Raji (cell line): ENCODE measurements around the gene LMO7.

Experiments
- POLR2A ChIP-seq: IDR thresholded peaks from 2 replicates; pipeline ENCODE4 v1.6.1; 2011; ENCODE audit warnings: low read depth, low read length, control low read depth; ENCODE audit not compliant: insufficient read depth

The LMO7 gene

DNA sequence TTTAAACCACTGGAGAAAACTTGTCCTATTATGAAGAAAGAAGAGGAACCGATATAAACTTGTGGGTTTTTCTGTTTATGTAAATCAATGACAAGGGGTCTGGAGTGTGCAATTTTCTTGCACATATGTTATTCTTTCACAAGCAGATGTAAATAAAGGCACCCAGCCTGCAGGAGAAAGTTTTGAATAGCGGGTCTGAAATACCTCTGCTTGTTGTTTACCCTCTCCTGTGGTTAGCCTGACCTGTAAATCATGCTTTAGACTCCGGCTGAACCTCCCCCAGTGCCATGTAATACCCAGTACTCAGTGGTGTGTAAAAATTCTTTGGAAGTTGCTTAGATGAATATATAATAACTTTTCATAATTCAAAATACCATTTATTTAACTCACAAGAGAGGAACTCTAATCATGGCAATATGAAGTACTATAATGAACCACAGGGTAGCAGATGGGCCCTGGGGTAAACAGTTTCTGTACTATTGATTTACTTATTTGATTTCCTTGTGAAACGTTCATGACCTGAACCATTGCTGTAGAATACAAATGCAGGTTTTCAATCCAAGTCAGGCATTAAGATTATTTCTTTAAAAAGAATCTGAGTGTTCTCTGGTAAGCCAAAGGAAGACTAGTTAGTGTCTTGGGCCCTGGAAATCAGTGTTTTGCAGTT, 245.1 kb downstream of the LMO7 start:
- no peak for TF ChIP-seq POLR2A

- no peak for TF ChIP-seq POLR2A
These were observed 246.1 kb downstream of the LMO7 start for GRCh38 chr13:75882261-75882660.

DNA sequence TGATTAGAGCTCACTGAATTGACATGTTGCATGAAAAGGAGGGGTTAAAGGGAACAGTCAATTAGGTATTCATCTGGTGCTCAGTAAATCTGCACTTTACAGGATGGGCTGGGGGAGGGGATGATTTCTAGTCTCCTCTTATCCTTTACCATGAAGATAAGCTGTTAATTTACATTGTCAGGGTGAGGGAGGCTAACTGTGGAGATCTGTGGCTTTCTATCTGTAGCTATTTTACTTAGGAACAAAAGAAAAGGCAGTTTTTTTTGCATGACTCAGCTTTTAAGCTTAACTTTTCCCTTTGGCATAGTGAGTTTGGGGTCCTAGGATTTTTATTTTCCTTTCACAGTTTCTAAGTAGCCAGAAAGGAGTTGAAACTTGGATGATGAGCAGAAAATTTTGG, 253.3 kb downstream of the LMO7 start:
- TF ChIP-seq POLR2A: no peak

DNA sequence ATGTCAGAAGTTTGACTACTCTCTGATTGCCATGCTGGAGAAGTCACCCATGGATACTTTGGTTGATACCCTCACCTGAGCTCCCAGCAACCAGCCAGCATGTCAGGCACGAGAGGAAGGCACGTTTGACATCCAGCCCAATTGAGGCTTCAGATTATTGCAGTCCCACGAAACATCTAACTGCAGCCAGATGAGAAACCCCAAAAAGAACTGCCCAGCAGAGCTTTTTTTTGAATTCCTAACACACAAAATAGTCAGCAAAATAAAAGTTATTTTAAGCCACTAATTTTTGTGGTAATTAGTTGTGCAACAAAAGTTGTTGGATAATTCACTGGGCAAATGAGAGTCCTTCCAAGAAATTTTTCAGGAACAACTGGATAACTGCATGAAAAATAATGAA, 259.0 kb downstream of the LMO7 start:
- no peak for TF ChIP-seq POLR2A

DNA sequence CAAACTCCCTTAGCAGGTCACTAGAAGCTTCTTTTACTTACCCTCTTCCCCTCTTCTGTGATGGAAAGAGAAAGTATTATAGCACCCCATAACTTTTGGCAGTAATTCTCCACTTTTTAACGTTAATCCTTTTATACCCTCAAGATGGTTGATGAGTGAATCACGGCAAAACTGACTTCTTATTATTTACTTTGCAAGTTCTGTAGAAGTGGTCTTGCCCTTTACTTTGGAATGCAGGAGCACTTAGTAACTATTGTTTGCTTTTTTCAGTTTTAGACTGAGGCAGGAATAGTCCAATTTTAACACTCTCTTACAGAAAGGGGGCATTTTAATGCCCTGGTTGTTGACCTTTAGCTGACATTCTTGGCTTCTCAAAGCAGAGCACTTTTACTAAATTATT, 260.1 kb downstream of the LMO7 start:
- TF ChIP-seq POLR2A: no peak

DNA sequence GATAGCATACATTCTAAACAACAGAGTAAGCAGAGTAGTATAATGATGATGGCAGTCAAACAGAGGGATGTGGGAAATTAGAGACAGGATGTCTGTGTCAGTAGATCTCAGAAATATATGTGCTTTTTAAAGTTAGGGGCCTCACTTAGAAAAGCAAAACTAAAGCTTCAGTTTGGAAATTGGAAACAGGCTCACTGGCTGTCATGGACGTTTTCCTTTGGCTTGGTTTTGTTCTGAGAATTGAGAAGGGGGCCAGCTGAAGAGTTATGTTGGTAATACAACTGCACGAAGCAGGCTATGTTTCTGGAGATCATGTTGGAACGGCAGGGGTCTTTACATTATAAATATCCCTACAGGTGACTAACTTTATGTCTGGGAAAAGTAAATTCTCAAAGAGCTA, 261.3 kb downstream of the LMO7 start:
- TF ChIP-seq POLR2A: no peak

DNA sequence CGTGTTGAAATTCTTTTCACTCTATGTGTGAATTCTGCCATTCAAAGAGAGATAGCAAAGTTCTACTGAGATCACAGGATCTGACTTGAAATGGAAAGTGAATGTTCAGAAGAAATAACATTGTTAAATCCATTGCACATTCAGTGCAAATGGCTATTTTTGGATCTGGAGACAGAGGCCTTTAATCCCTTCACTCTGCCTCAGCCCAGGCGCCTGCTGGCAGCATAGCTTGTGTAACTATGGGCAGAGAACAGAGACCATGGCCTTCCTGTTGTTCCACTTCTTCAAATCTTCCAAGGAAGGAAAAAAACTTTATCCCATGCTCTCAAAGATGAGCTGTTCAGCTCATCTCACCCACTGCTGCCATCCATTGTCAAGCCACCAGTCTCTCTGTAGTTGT, 265.4 kb downstream of the LMO7 start:
- TF ChIP-seq POLR2A: no peak

- TF ChIP-seq POLR2A: no peak
These were observed 266.3 kb downstream of the LMO7 start for GRCh38 chr13:75902166-75903104.

GRCh38 chr13:75904012-75904411, 267.9 kb downstream of the LMO7 start:
- no peak for TF ChIP-seq POLR2A

GRCh38 chr13:75906315-75906714, 270.2 kb downstream of the LMO7 start:
- no peak for TF ChIP-seq POLR2A

- TF ChIP-seq POLR2A: no peak
These were observed 270.9 kb downstream of the LMO7 start for GRCh38 chr13:75907044-75907443.

- TF ChIP-seq POLR2A: no peak
These were observed 272.0 kb downstream of the LMO7 start for GRCh38 chr13:75908141-75908540.
